DMS114 treated with DMSO at 0.1 percent for 48 hours (cell line): ENCODE data around the gene COL11A2.

Experiments
- DNase-seq: peaks from one replicate; lab custom pipeline; 2025; ENCODE audit not compliant: unreplicated experiment; lab: John Stamatoyannopoulos, UW

COL11A2 gene

DNA sequence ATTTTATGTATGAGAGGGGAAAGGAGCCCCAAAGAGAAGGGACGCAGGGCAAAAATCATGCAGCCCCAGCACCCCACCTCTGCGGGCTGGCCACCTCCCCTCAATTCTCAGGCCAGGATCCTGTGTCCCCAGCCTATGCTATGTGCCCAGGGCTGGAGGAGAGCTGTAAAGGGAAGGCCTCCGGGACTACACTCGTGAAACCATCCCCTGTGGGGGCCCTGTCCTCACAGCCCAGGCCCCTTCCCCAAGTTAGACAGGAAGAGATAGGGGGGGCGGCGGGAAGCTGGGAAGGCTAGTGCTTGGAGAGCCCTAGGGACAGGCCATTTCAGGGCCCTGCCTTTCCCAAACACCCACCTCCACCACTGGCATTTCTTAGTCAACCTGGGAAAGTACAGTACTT, 1.4 kb upstream of the COL11A2 start:
- DNase-seq, result no peak

DNA sequence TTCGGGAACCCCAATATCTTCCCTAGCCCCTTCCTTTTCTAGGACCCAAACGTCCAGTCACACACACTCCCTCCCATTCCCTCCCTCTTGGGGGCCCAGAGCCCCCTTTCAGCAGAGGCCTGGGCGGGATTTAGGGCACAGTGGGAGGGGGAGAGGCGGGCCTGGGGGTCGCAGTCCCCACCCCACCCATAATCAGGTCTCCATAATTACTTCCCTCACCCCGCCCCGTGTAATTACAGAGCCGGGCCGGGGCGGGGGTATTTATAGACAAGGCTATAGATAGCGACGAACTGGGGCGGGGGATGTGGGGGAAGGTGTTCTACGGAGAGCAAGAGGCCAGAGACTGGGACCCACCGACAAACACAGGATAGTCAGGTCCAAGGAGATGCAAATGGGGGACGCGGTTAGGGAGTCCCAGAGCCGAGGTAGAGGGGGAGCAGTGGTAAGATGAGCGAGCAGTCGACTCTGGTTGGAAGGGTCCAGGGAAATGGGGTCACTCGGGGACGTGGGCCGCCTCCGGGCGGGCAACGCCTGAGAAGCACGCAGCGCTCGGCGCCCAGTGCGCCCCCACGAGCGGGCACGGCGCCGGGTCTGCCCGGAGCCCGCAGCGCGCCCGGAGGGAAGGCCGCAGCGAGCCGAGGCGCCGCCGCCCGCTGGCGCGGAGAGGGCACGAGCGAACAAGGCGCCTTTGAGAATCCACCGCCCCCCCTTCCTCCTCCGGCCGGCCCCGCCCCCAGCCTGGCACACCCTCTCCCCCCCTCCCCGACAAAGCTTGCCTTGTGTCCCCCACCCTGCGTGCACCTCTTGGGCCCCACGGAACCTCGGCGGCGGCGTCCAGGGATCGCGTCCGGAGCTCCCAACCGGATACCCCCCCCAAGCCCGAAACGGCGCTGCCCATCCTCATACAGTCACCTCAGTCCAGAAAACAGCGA, 670 bp upstream of the COL11A2 start:
- no peak for DNase-seq

DNA sequence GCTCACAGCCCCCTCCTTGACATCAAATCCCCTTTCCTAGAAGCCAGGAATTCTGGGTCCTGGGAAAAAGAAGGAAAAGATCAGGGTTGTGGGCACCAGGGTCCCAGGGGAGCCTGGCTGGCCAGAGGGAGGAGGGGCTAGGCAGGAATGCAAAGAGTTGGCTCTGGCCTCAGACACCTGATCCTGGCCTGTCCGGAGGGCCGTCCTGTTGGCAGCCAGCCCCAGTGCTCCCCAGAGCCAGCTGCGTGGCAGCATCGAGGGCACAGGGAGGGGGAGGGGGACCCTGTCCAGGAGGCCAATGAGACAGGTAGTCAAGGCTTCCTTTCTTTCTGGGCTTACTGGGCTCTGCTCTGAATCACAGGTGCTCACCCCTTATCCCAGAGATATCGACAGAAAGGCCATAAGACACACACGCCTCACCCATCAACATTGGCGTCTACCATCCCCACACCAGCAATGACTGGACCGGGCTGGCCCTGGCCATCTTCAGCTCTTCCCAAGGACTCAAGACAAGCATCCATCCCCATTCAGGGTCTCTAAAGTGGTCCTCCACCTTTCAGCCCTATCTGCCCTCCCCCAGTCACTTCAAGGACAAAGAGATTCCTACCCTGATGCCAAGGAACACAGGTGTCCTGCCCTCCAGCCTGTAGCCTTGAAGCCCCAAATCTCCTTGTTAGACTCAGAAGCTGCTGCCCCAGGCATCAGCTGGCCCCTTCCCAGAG, 723 bp downstream of the COL11A2 start:
- DNase-seq, result no peak

DNA sequence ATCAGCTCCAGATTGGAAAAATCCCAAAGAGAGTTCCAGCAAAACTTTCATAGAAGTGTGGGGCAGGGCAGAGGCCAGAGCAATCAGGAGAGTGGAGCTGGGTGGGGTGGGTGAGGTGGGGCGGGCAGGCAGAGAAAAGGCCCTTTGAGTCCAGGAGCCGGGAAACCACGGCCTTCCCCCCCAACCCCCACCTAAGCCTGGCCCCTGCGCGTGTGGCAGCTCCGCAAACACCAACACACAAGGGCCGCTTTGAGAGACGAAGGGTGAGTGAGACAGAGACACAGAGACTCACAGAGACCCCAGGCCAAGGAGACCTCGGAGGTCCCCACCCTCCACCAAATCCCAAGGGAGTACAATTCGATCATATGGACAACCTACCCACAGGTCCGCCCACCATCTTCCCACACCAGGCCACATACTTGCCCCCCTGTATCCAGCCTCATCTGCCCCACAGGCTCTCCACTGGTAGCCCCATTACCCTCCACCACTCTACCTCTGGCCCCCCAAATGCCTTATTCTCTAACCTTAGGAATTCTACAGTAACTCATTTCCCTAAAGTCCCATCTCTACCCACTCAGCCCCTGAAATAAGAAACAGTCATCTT, 1.7 kb downstream of the COL11A2 start:
- DNase-seq, result no peak

DNA sequence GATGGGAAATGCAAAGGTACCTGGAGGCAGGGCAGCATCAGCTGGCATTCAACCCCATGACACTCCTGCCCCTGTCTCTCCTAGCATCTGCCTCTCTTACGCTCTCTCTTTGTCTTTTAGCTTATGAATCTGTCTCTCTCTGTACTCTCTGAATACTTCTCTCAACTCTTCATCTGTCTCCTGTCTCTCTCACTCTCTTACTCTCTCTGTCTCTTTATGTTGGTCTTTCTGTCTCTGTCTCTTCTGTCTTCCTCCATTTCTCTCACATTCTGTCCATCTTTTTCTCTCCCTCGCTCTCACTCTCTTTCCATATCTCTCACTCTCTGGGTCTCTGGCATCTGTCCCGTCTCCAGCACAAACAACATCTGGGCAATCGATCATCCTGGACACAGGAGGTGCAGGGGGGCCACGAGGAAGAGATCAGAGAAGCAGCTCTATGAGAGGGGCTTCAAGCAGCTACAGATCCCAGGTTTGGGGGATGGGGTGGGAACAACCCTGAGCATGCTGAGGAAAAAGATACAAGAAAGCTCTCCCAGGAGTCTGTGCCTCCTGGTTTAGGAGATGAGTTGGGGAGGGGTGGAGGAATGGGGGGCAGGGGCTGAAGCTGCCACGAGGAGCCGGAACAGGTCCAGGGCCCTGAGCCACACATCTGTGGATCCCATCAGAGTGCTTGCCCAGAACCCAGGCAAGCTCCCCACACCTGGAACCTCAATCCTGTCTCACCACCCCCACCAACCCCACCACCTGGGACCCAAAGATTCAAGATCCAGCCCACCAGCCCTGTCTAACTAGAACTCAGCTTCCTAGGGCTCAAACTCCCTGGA, 2.4 kb downstream of the COL11A2 start:
- DNase-seq, result no peak

DNA sequence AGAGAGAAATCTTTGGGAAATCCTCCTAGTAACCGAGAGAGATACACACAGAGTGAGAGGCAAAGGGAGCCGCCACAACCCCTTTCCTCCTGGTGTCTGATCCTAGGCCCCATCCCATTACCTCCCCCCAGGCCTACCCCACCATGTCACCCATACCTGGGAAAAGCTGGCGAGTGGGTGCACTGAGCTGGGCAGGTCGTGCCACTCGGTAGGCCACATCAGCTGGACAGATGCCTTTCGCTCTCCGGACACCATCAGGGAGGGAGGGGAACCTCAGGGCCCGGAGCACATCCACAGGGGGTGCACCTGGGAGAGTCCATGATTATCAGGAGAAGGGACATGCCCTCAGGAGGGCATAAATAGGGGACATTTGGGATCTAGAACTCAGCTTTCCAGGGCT, 3.1 kb downstream of the COL11A2 start:
- DNase-seq, result no peak

DNA sequence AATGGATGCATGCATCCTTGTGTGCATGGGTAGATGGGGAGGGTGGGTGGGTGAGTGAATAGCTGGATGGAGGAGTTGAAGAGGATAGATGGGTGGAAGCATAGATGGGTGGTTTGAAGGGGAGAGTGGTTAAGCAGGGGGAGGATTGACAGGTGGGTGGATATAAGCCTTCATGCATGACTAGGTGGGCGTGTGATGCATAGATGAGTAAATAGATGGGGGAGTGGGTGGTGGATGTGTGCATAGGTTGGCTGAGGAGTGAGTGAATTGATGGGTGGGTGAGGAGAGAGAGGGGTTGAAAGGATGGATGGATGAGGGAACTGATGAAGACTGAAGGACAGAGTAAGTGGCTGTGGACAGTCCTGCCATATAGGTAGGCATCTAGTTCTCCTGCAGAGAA, 4.5 kb downstream of the COL11A2 start:
- no peak for DNase-seq

DNA sequence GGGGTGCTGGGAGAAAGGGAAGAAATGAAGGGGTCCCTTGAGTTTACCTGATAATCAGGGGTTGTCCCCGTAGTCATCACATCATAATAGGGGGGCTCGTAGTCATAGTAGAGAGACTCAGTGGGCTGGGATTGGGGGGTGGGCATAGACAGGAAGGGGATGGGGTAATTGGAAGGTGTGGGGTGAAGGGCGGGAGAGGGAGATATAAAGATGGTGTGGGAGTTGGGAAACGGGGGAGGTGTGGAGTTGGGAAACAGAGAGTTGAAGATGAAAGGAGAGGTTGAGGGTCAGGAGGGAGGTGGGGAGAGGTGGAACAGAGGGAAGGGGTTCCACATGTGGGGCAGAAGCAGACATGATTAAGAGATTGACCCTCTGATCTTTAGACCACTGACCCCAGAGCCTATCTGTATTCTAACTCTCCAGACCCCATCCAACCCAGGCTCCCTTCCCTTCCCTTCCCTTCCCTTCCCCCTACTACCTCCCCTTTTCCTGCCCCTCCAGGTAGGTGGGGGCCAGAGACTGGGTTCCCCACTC, 6.5 kb downstream of the COL11A2 start:
- DNase-seq, result no peak

DNA sequence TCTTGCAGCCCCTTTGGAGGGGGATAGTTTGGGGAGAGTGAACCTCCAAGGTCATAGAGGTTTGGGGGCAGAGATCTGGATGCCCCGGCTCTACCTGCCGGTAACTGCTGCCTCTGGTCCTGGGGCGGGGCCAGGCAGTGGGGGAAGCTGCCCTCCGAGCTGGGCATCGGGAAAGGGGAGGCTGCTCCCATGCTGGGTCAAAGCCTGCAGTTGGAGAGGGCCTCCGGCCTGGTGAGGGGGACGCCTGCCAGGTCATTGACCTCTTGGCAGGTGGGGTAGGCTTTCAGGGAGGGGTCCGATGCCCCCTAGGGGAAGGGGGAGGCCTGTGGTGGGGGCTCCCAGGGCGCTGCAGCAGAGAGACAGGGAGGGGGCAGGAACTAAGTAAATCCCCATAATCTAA, 7.1 kb downstream of the COL11A2 start:
- no peak for DNase-seq

DNA sequence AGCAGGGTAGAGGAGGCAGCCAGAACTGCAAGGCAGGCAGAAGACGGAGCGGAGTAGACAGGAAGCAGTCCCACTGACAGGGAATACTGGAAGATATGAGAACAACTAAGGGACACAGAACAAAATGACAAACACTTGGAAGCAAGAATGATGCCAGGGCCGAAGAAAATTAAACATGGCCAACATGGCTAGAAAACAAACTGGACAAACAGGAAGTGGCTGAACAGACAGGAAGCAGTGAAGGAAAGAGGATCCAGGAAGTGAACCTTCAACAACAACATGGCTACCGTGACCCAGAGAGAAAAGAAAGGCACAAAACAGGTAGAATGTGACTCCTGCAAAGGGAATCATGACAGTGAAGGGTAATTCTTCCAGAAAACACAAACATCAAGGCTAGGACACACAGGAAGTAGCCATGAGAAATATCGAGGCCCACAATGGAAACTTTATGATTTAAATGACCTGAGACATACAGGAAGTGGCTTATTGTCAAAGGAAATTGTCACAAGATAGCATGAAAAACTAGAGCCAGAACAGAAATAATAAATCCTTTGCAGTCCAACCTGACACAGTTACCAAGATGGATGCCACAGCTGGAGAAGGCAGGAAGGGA, 9.1 kb downstream of the COL11A2 start:
- no peak for DNase-seq

DNA sequence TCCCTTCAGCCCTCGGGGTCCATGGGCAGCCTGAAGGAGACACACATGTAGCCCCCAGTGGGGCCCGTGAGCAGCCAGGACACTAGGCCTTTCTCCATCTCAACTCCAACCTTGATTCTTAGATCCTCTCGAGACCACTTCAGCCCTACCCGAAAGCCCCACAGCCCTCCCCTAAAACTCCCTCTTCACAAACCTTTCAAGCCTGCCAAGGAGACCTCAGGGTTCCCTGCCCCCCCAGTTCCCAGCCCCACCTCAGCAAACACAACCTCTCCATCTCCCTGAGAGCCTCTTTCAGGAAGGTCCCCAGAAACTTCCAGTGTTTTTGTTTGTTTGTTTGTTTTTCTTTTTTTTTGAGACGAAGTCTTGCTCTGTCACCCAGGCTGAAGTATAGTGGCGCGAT, 11.1 kb downstream of the COL11A2 start:
- DNase-seq, result no peak

DNA sequence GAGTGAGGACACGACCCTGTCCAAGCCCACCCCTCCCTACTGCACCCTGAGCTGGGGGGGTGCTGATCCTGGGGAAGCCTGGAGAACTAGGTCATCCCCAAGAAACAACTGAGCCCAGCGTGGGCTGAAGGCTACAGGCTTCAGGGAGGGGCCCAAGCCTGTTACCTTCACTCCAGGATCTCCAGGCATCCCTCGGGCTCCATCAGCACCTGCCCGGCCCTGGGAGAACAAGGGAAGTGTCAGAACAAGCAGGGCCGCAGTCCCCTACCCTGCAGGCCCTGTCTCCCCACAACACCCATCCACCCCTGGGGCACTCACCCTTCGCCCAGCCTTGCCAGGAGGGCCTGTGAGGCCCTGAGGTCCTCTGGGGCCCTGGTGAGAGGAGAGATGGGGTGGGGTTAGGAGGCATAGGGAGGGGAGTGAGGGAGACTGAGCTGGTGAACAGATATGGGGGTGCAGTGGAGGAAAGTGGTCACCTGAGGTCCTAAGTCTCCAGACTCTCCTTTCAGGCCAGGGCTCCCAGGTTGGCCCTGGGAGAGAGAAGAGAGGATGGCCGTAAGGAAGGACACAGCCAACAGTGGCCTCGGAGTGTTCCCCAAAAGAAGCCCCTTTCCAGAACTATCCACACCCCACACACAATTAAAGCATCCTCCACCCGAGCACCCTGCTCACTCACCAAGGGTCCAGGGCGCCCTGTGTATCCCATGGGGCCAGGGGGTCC, 13.4 kb downstream of the COL11A2 start:
- no peak for DNase-seq

DNA sequence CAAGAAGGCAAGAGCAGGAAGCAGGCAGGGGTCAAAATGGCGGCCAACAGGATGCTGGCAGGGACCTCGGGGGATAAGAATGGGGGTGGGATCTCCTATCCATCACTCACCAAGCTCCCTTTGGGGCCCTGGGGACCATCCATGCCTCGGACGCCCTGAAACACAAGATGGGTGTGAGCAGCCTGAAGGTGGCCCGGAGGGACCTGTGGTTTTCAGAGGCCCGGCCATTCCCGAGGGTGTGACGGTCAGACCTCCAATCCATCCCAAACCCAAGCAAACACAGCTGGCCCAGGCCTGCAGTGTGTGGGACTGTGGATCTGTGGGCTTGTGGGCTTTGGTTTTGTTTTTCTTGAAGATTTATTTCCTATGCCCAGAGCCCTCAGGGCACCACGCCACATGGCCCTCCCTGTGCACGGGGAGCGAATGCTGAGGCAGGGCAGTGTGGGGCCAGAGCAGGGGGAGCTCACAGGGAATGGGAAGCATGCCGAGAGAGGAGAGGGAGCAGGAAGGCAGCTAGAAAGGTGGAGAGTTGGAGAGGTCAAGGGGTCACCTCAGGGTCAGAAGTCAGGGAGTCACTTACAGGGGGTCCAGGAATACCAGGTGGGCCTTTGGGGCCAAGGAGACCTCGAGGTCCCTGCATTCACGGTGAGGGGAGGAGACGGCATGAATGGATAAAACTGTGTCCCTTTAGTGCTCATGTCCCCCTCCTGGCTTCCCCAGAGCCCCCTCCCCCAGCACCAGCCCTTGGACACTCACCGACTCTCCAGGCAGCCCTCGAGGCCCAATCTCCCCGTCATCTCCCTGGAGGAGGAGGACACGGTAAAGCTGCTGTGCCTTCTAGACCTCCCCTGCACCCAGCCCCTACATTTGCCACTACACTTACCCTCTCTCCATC, 14.5 kb downstream of the COL11A2 start:
- DNase-seq, result no peak

DNA sequence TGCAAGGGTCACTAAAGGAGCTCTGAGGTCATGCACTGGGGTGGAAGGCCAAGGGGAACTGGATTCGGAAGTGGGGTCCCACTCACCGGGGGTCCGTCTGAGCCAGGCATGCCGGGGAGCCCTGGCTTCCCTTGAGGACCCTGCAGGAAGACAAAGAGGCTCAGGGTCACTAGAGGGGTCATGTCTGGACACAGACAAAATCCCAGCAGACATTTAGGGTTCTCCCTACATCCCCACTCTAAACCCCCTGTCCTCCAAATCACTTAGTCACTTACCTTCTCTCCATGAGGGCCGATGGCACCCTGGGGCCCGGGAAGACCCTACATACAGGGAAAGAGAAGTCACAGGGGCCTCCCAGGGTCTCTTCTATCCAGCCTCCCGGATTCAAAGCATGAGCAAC, 15.4 kb downstream of the COL11A2 start:
- no peak for DNase-seq

DNA sequence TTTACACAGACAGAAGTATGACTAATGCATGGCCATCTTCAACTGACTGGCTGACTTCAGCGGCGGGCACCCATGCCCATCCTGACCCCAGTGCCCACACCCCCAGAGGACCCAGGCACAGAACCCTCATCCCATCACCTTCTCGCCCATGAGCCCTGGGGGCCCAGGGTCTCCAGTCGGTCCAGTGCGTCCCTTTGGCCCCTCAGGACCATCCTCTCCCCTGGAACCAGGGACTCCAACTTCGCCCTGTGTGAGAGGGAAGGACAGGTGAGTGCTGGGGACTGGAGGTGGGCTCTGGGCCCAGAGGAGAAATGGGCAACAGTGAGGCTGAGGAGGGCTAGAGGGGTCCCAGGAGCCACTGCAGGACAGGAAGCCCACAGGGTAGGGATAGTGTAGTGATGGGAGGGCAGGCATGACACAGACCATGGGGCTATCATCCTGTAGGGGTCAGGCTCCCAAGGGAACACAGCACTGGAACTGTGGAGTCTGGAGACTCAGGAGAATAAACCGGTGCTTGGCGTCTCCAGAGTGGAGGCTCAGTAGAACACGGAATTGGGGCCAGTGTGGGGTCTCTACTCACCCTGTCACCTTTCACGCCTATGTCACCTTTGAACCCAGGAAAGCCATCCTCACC, 16.7 kb downstream of the COL11A2 start:
- DNase-seq, result no peak

DNA sequence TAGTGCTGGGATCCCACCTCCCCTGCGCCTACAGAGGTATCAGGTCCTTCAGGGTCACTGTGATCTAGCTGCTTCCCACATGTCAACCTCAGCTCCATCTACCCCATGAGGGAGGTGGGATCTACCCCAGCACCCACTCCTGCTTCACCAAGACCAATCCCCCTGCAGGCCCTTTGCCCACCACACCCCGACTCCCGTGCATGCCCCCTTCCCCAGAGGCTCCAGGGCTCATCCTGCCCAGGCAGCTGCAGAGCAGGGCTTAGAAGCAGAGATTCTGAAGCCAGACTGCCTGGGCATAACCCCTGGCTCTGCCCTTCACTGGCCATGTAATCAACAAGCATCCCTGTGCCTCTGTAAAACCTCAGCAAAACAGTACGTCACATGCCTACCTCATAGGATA, 17.5 kb downstream of the COL11A2 start:
- no peak for DNase-seq

DNA sequence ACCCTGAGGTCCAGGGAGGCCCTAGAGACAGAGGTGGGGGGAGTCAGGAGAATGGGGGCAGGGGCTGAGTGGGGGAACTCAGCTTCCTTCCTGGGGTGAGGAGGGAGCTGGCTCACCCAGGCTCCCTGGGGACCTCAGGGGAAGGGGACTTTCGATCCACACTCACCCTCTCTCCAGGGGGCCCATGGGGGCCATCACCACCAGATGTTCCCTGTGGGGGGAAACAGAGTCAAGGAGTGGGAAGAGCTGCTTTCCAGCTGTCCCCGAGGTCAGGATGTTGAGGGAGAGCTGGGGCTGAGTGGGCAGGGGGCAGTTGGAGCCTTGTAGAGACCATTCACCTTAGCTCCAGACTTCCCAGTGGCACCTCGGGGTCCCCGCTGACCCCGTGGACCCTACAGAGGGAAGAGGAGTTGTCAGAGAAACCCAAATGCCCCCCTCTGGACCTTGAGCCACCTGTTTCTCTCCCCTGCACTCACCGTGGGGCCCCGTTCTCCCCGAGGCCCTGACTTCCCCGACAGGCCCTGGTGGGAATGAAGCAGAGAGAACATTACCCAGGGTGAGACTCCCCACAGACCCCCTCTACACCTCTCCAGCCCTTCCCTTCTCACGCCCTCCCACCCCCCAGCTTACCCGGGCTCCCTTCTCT, 18.6 kb downstream of the COL11A2 start:
- no peak for DNase-seq
